BJ (cell line): ENCODE data around the gene DCAF11. TPM values are rescaled to one million over a fixed set of nuclear protein-coding genes. Genes with fewer than 3 reads are reported as not detected.

Source experiments
- CTCF ChIA-PET: fragments of 350-600 bp; formaldehyde crosslinking; extraction: SDS; loops from one replicate; lab custom pipeline; 2021; ENCODE audit warnings: antibody characterized with exemption, inconsistent platforms; lab: Yijun Ruan, JAX
- POLR2A ChIA-PET: fragments of 300-600 bp; sonication (Branson Sonifier 250); formaldehyde crosslinking; extraction: SDS; loops from one replicate; lab custom pipeline; 2021; ENCODE audit warnings: antibody characterized with exemption; lab: Charles Lee
- DNase-seq: peaks from one replicate; pipeline ENCODE4 v3.0.0-alpha.2; 2011; ENCODE audit warnings: low read depth
- H3K27me3 ChIP-seq: 2 replicates; pipeline ENCODE4 v1.6.0; 2011; ENCODE audit warnings: low read length; ENCODE audit not compliant: control insufficient read depth, insufficient read depth
- H3K36me3 ChIP-seq: 2 replicates; pipeline ENCODE4 v1.5.1; 2011; ENCODE audit warnings: low read length; ENCODE audit not compliant: control insufficient read depth, insufficient read depth
- H3K4me3 ChIP-seq: 2 replicates; pipeline ENCODE4 v1.5.1; 2011; ENCODE audit warnings: low read depth, mild to moderate bottlenecking, control low read depth, low read length
- CTCF ChIP-seq: IDR thresholded peaks from 2 replicates; pipeline ENCODE4 v1.5.1; 2011; ENCODE audit warnings: low read depth, mild to moderate bottlenecking, control low read depth, inconsistent platforms, low read length, moderate library complexity; ENCODE audit not compliant: insufficient read depth
- polyA plus RNA-seq: library from polyadenylated mRNA; depleted of rRNA; stranded (reverse); fragments of >200 nt; gene quantifications from 2 replicates; pipeline ENCODE4 v1.2.3, GENCODE V29; 2011

The DCAF11 gene
- polyA plus RNA-seq, 1 experiment: 50.0 TPM

DNA sequence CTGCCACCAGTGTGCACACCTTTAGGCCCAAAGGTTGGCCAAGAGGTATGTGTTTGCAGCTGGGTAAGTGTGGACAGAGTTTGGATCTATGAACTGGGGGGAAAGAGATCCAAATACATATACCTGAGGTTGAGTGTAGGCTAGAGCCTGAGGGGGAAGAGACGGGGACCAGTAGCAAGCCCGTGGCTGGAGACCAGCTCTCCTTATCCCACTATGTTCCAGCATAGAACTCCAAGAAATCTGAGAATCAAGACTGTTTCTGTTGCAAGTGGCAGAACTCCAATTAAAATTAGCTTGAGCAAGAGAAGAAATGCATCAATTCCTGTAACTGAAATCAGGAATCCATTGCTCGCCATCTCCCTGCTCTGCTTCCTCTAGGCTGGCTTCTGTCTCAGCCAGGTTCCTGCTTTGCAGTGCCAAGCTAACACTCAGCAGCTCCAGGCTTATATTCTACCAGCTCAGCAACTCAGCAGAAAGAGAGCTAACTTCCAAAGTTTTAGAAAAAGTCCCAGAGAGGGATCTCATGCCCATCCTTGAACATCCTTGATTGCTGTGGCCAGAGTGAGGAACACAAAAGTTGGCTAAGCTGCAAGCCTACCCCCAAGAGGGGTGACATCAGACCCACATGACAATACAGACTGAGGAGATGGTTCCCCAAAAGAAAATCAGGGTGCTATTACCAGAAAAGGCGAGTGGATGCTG is 21.9 kb upstream of the DCAF11 start:
- no peak for TF ChIP-seq CTCF
- ChIA-PET CTCF (interaction anchor here (1.7 to 13.0 kb wide), 7 partner anchors 8 to 78 kb away, joined by 5 to 200 read pairs (median 7); partner anchors contain the start of gene CARMIL3), POLR2A (no interaction called here)
- H3K36me3 ChIP-seq: peaks cover 5% of the 10 kb centered on the region
- DNase-seq: no peak
- H3K27me3 ChIP-seq: no peaks in the 10 kb centered on the region
- H3K4me3 ChIP-seq: no peak overlapping the region

DNA sequence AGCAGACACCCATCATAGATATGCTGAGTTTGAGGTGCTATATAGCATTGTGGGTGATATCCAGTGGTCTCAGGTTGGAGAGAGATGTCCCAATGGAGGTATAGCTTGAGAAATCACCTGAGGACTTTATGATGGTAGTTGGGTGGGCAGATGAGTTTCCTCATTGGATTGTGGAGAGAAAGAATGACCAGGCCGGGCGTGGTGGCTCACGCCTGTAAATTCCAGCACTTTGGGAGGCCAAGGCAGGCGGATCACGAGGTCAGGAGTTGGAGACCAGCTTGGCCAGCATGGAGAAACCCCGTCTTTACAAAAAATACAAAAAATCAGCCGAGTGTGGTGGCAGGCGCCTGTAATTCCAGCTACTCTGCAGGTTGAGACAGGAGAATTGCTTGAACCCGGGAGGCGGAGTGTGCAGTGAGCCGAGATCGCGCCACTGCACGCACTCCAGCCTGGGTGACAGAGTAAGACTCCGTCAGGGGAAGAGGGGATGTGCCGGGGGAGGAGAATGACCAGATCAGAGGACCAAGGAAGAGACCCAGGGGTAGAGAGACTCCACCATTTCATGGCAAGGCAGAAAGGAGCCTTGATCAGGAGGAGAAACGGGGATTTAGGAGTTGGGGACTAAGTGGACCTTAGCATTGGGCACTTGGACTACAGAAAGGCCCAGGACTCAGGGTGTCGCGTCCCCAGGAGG is 21.2 kb upstream of the DCAF11 start:
- POLR2A ChIA-PET: interaction anchor here (0.6 to 1.4 kb wide), 3 partner anchors 15 to 145 kb away, joined by 3 to 6 read pairs (median 4); partner anchors contain the start of genes DCAF11 and NRL
- no peak for TF ChIP-seq CTCF
- peak overlapping the region; percentile 82; the same call in 1 of the 2 replicates for H3K4me3 ChIP-seq
- CTCF ChIA-PET: interaction anchor here (0.7 to 13.0 kb wide), 8 partner anchors 9 to 78 kb away, joined by 3 to 200 read pairs (median 7); partner anchors contain the start of genes CARMIL3 and DCAF11
- no peak for DNase-seq
- H3K27me3 ChIP-seq: no peaks in the 10 kb centered on the region
- peaks cover 10% of the 10 kb centered on the region for H3K36me3 ChIP-seq

DNA sequence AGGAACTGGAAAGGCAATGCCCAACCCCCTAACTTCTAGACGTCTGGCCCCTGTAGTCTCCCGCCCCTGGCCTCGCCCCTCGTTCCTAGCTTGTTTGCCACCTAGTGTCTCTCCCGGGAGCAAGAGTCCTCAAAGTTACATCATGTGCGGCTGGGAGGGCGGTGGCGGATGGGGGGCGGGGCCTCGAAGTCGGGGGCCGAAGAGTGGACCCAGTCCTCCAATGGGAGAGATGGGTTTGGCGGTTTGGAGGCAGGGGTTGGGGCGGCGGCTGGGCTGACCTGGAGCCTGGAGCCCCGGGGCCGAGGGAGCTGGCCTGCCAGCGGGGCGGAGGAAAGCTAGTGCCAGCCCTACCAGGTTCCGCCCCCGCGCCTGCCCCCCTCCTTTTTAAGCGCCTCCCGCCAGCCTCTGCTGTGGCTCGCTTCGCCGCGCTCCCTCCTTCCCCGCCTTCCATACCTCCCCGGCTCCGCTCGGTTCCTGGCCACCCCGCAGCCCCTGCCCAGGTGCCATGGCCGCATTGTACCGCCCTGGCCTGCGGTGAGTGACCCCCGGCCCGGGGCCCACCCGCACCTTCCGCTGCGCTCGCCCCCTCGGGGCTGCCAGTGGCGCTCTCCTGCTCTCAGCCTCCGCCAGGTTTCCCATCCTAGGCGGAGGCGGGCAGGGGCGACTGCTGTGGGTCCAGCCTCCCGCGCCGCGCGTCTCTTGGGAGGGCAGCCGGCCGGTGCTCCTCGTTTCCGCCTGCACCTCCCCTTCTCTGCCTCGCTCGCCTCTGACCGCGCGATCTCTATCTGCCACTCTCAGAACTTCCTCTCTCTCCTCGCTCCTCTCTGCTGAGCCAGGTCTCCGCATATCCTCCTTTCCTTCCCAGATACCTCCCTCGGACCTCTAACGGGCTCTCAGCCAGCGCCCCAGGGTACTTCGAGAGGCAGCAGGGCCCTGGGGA is 20.4 kb upstream of the DCAF11 start, which contains the start of gene PCK2:
Gene PCK2, plus strand, starts transcription at position 411 of the 940 bp plus-strand sequence. Its CDS starts 95 bp downstream, at position 506.
- Histone ChIP-seq H3K27me3 (no peaks in the 10 kb centered on the region), H3K36me3 (peaks cover 17% of the 10 kb centered on the region), H3K4me3 (peak within 1 kb of the TSS; percentile 82)
- CTCF ChIA-PET: interaction anchor here (0.7 to 13.0 kb wide), 7 partner anchors 10 to 79 kb away, joined by 3 to 200 read pairs (median 7); partner anchors contain the start of gene DCAF11
- POLR2A ChIA-PET: interaction anchor here (0.5 to 1.4 kb wide), 5 partner anchors 15 to 865 kb away, joined by 3 to 10 read pairs (median 4); partner anchors contain the start of genes DCAF11 and NRL
- DNase-seq: peak; percentile 84
- TF ChIP-seq CTCF: peak; percentile 21; the same call in 1 of the 2 replicates

DNA sequence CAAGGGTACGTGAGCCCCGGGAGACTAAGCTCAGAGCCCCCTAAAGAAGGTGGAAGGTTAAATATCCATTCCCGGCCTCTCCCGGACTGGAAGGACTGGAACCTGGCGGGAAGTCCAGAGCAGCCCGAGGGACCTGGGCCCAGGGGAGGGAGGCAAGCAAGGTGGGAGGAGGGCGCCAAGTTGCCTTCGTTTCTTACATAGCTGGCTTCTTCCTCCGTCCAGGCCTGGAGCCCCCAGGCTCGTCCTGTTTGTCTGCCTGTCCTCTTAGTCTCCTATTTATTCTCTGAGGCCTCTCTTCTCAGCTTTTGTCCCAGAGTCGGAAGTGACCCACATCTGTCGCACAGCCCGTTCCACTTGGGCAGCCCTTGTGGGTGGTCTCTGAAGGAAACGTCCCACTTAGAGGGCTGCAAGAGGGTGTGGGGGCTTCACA is 19.7 kb upstream of the DCAF11 start:
- Histone ChIP-seq H3K36me3 (peaks cover 18% of the 10 kb centered on the region), H3K4me3 (peak overlapping the region; percentile 82), H3K27me3 (no peaks in the 10 kb centered on the region)
- no peak for TF ChIP-seq CTCF
- ChIA-PET CTCF (interaction anchor here (2.2 to 13.0 kb wide), 4 partner anchors 10 to 36 kb away, joined by 7 to 200 read pairs (median 105); no protein-coding TSS in a partner anchor), POLR2A (interaction anchor here (1.1 kb wide), 1 partner anchor 19 kb away, joined by 3 read pairs; no protein-coding TSS in a partner anchor)
- DNase-seq: no peak
